KMS-11 (cell line): Measurements from ENCODE around the gene GCC1.

Experiments used
- H2AFZ ChIP-seq: fragments of 200-600 bp; sonication (generic); 2 replicates; pipeline ENCODE4 v1.6.1; 2016; ENCODE audit warnings: antibody characterized with exemption, mixed run types, low read depth
- H3K27ac ChIP-seq: fragments of 200-600 bp; sonication (generic); 2 replicates; pipeline ENCODE4 v1.6.1; 2016; ENCODE audit warnings: mild to moderate bottlenecking, mixed run types
- H3K27me3 ChIP-seq: fragments of 200-600 bp; sonication (generic); 2 replicates; pipeline ENCODE4 v1.6.1; 2017; ENCODE audit warnings: mild to moderate bottlenecking, low read depth, mixed run types, moderate library complexity; ENCODE audit not compliant: insufficient read depth
- H3K36me3 ChIP-seq: fragments of 200-600 bp; sonication (generic); 2 replicates; pipeline ENCODE4 v1.6.1; 2017; ENCODE audit warnings: mild to moderate bottlenecking, mixed run types; ENCODE audit not compliant: insufficient read depth
- H3K4me1 ChIP-seq: fragments of 200-600 bp; sonication (generic); 2 replicates; pipeline ENCODE4 v1.6.1; 2016; ENCODE audit warnings: mild to moderate bottlenecking, low read depth, mixed run types; ENCODE audit not compliant: poor library complexity, severe bottlenecking
- H3K4me2 ChIP-seq: fragments of 200-600 bp; sonication (generic); 2 replicates; pipeline ENCODE4 v1.7.0; 2016; ENCODE audit warnings: mild to moderate bottlenecking, mixed run types
- H3K4me3 ChIP-seq: fragments of 200-600 bp; sonication (generic); IDR thresholded peaks from 2 replicates; pipeline ENCODE4 v1.6.1; 2017; ENCODE audit warnings: low read depth, low read length, mixed read lengths; ENCODE audit not compliant: insufficient read depth
- H3K79me2 ChIP-seq: fragments of 200-600 bp; sonication (generic); 2 replicates; pipeline ENCODE4 v1.6.1; 2016; ENCODE audit warnings: low read depth, mixed run types; ENCODE audit not compliant: insufficient read depth
- H3K9ac ChIP-seq: fragments of 200-600 bp; sonication (generic); 2 replicates; pipeline ENCODE4 v1.6.1; 2016; ENCODE audit warnings: mild to moderate bottlenecking, mixed run types
- H4K20me1 ChIP-seq: fragments of 200-600 bp; sonication (generic); 2 replicates; pipeline ENCODE4 v1.6.1; 2016; ENCODE audit warnings: mild to moderate bottlenecking, mixed run types; ENCODE audit not compliant: insufficient read depth
- TF ChIP-seq, protein P1 (sequence below): fragments of 200-600 bp; sonication (generic); conservative IDR thresholded peaks from 2 replicates; pipeline ENCODE4 v1.6.1; 2017; ENCODE audit warnings: low read depth, mild to moderate bottlenecking, antibody characterized with exemption, low read length, moderate library complexity, mixed read lengths

The GCC1 gene

DNA sequence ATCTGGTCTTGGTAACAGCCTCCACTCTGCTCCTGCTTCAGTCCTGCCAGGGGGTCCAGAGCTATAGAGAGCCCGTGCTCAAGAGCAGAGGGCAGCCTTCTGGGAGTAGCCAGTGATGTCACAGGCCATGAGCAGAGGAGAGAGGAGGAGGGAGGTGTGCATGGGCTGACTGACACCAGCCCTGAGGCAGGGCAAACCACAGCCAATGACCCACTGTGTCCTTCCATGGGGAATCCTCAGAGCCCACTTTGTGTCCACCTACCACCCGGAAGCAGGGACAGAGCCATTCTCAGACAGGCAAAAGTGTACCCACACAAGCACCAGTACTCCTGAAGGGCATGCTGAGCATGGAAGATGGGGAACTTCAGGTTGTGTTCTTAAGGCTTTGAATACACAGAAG lies 32.6 kb upstream of the GCC1 start, which contains the start of gene PAX4:
Gene PAX4, minus strand, starts transcription at position 101 of the 400 bp plus-strand sequence. CDS start 2,214 bp downstream, outside the sequence.
- TF ChIP-seq, protein P1, sequence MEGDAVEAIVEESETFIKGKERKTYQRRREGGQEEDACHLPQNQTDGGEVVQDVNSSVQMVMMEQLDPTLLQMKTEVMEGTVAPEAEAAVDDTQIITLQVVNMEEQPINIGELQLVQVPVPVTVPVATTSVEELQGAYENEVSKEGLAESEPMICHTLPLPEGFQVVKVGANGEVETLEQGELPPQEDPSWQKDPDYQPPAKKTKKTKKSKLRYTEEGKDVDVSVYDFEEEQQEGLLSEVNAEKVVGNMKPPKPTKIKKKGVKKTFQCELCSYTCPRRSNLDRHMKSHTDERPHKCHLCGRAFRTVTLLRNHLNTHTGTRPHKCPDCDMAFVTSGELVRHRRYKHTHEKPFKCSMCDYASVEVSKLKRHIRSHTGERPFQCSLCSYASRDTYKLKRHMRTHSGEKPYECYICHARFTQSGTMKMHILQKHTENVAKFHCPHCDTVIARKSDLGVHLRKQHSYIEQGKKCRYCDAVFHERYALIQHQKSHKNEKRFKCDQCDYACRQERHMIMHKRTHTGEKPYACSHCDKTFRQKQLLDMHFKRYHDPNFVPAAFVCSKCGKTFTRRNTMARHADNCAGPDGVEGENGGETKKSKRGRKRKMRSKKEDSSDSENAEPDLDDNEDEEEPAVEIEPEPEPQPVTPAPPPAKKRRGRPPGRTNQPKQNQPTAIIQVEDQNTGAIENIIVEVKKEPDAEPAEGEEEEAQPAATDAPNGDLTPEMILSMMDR = no peak
- H3K36me3 ChIP-seq = no peaks in the 10 kb centered on the region
- H4K20me1 ChIP-seq = no peaks in the 10 kb centered on the region
- H3K4me1 ChIP-seq = peaks cover 6% of the 10 kb centered on the region
- no peak within 1 kb of the TSS for H3K27ac ChIP-seq
- no peak within 1 kb of the TSS for H2AFZ ChIP-seq
- H3K4me2 ChIP-seq = no peak within 1 kb of the TSS
- no peak within 1 kb of the TSS for H3K9ac ChIP-seq
- peaks cover 3% of the 10 kb centered on the region; the same call in 1 of the 2 replicates for H3K27me3 ChIP-seq
- no peaks in the 10 kb centered on the region for H3K79me2 ChIP-seq
- H3K4me3 ChIP-seq = no peak within 1 kb of the TSS

DNA sequence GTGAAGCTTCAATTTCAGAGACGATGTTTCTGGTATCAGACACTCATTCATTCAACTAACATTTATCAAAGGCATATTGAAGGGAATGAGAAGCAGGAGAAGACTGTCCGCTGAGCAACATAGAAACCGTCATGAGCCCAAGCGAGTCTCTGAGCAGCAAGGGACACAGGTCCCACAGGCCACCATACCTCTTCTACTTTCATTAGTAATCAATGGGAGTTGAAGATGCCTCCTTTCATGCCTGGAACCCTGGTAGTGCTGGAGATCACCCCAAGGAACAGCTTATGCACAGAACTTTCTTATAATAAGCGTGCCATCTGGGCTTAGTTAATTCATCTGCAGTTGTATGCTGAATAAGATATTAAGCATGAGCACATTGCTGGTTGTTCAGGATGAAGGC lies 31.3 kb upstream of the GCC1 start:
- Histone ChIP-seq H3K36me3 (no peaks in the 10 kb centered on the region), H3K4me1 (peaks cover 6% of the 10 kb centered on the region), H3K4me3 (no peak overlapping the region), H2AFZ (no peak overlapping the region), H3K4me2 (no peak overlapping the region), H4K20me1 (no peaks in the 10 kb centered on the region), H3K27me3 (peaks cover 3% of the 10 kb centered on the region; the same call in 1 of the 2 replicates), H3K27ac (no peak overlapping the region), H3K79me2 (no peaks in the 10 kb centered on the region), H3K9ac (no peak overlapping the region)
- TF ChIP-seq, protein P1 = no peak

DNA sequence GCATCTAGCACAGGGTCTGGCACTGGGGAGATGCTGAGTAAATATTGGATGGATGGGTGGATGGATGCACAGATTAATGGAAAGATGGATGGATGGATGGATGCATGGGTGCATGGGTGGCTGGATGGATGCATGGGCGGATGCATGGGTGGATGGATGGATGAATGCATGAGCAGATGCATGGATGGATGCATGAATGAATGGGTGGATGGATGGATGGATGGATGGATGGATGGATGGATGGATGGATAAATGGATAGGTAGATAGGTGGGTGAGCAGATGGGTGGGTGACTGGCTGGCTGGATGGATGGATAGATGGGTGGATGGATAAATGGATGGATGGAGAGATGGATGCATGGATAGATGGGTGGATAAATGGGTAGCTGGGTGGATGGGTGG lies 26.9 kb upstream of the GCC1 start:
- H4K20me1 ChIP-seq = no peaks in the 10 kb centered on the region
- H3K27me3 ChIP-seq = peaks cover 3% of the 10 kb centered on the region; the same call in 1 of the 2 replicates
- no peak overlapping the region for H2AFZ ChIP-seq
- no peak overlapping the region for H3K4me3 ChIP-seq
- no peaks in the 10 kb centered on the region for H3K36me3 ChIP-seq
- H3K27ac ChIP-seq = no peak overlapping the region
- no peaks in the 10 kb centered on the region for H3K79me2 ChIP-seq
- H3K4me2 ChIP-seq = no peak overlapping the region
- no peak overlapping the region for H3K9ac ChIP-seq
- TF ChIP-seq, protein P1 = no peak
- no peaks in the 10 kb centered on the region for H3K4me1 ChIP-seq

DNA sequence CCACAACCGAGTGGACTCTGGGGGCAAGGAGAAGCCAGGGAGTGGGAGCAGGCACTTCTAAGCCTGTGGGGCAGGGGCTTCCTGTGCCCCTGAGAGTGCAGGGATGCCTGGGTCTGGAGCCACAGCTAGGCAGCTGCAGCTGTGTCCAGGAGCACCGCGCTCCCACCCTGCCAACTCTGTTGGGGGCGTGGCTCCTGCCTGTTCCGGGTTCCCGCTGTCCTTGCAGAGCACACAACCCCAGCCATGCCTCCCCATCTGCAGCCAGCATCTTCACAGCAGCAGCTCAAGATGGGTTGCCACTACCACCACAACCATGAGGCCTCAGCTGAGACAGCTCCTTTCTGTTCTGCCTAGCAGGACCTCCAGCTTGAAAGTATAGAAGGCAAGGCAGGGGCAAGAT lies 23.9 kb upstream of the GCC1 start:
- Histone ChIP-seq H4K20me1 (no peaks in the 10 kb centered on the region), H3K36me3 (no peaks in the 10 kb centered on the region), H3K27me3 (no peaks in the 10 kb centered on the region), H3K27ac (no peak overlapping the region), H3K4me2 (no peak overlapping the region), H3K4me1 (no peaks in the 10 kb centered on the region), H3K9ac (no peak overlapping the region), H3K79me2 (no peaks in the 10 kb centered on the region), H2AFZ (no peak overlapping the region), H3K4me3 (no peak overlapping the region)
- TF ChIP-seq, protein P1 = no peak
